Tongue (tissue), 2 donors: ENCODE measurements around the gene RASAL1. TPM values are rescaled to one million over a fixed set of nuclear protein-coding genes. Genes with fewer than 3 reads are reported as not detected.

Experiments used
- DNase-seq: peaks from one replicate; pipeline ENCODE4 v3.0.0-alpha.2; 2015
- total RNA-seq: library from RNA; depleted of rRNA; stranded (reverse); fragments of >200 nt; gene quantifications from one replicate; pipeline ENCODE4 v1.2.3, GENCODE V29; 2014

RASAL1 gene
- total RNA-seq, 1 donor from 2014 or later: 3.8 TPM

DNA sequence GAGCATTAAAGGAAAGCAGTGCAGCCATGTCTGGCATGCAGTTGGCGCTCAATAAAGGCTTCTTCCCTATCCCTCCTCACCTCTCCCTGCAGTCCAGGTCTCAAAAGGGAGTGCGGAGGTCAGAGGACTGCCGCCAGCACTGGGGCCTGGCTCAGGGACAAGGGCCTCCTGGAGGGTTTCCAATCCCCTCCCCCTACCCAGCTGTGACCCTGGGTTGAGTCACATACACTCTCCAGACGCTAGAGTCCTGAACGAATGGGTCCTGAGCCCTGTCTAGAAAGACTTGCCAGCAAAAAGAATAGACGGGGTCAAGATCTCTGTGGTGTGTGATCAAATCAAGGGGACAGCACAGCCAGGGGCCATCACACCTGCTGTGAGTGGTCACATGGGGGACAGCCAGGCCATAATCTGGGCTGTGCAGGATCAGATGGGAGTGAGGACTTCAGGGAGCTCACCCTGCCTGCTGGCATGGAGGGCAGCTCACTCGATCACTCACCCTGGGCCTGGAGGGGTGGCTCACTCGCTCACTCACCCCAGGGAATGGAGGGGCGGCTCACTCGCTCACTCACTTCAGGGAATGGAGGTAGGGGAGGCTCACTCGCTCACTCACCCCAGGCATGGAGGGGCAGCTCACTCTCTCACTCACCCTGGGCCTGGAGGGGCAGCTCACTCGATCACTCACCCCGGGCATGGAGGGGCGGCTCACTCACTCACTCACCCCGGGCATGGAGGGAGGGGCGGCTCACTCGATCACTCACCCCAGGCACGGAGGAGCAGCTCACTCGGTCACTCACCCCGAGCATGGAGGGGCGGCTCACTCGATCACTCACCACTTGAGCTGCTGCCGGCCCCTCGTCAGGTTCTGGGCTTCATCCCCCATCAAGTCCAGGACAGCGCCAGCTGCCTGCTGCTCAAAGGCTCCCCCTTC is 26.8 kb upstream of the RASAL1 start:
- DNase-seq: peak; percentile 60

GRCh38 chr12:113161415-113162016 is 26.0 kb upstream of the RASAL1 start:
- DNase-seq: peak; percentile 47

DNA sequence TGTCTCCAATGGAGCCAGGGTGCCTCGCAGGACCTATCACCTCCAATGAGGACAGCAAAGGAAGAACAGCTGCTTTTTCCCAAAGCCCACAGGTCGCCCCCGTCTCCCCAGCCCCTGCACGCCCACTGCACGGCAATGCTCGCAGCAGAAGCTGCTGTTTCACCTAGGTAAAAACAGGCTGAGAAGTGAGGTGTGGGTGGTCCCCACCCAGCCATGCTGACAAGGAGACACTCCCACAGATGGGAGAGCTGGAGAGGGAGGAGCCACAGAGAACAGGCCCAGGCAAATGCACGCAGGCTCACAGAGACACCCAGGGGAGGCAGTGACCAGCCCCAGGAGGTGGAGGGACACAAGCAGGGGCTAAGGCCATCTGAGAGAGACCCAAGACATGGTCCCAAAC is 24.4 kb upstream of the RASAL1 start:
- DNase-seq: no peak

- no peak for DNase-seq
Observed at GRCh38 chr12:113158439-113159203, 23.1 kb upstream of the RASAL1 start.

GRCh38 chr12:113157218-113157859 is 21.8 kb upstream of the RASAL1 start:
- DNase-seq: no peak

- DNase-seq: no peak
Observed at GRCh38 chr12:113155646-113156045, 20.1 kb upstream of the RASAL1 start.

DNA sequence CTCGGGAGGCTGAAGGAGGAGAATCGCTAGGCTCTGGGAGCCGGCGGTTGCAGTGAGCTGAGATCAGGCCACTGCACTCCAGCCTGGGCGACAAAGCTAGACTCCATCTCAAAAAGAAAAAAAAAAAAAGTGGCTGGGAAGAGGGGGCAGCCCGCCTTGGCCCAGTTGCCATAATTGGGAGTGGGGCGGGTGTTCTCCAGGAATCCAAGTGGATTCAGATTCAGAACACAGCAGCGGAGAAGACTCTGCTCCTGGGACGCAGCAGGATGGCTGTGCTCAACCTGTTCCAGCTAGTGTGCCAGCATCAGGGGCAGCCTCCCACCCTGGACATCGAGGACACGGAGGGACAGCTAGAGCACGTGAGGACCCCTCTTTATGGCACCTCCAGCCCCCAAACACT is 19.5 kb upstream of the RASAL1 start:
- DNase-seq: no peak

DNA sequence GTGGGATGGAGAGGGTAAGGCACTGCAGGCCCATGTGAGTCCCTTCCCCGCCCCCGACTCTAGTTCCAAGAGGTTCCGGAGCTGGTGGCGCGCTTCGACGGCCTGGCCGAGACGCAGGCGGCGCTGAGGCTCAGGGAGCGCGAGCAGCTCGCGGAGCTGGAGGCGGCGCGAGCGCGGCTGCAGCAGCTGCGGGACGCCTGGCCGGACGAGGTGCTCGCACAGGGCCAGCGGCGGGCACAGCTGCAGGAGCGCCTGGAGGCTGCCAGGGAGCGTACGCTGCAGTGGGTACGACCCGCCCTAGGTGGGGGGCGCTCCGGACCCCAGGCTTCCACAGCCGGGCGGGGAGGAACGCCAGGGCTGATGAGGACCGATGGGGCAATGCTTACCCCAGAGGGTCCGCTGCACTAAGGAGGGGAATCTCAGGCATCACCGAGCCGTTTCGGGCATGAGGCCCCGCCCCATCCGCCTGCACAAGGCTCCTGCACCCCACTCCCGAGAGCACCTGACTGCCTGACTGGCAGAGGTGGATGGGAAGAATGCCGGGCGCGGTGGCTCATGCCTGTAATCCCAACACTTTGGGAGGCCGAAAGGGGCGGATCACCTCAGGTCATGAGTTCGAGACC is 18.9 kb upstream of the RASAL1 start:
- peak; percentile 63 for DNase-seq

DNA sequence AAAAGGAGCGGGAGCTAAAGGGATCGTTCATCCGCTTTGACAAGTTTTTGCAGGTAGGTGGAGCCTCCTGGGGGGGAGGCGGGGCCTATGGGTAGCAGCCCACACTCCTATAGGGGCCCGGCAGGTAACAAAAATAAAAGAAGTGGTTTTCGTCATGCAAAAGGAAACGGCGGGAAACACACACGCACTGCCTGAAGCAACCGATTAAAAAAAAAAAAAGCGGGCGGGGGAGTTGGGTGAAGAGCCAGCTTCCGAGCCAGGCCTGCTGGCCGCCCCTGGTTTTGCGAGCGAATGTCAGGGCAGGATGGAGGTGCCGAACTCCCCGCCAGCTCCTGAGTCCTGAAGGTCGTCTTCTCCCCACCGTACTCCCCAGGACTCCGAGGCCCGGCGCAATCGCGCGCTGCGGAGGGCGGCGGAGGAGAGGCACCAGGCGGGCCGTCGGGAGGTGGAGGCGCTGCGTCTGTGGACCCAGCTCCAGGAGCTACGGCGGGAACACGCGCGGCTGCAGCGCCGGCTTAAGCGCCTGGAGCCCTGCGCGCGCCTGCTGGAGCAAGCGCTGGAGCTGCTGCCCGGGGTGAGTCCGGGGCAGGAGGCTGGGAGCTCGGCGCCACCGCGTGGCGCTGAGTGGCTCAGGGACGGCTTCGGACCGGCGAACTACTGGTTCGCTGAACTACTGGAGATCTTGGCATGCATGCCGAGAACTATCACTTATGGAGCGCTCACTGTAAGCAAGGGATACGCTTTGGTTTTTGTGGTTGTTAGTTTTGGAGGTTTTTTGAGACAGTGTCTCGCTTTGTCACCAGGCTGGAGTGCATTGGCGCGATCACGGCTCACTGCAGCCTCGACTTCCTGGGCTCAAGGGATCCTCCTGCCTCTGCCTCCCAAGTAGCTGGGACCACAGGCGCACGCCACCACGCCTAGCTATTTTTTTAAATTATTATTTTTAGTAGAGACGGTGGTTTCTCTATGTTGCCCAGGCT is 17.6 kb upstream of the RASAL1 start:
- DNase-seq: peak; percentile 76

- DNase-seq: no peak
Observed at GRCh38 chr12:113152196-113152834, 16.8 kb upstream of the RASAL1 start.

DNA sequence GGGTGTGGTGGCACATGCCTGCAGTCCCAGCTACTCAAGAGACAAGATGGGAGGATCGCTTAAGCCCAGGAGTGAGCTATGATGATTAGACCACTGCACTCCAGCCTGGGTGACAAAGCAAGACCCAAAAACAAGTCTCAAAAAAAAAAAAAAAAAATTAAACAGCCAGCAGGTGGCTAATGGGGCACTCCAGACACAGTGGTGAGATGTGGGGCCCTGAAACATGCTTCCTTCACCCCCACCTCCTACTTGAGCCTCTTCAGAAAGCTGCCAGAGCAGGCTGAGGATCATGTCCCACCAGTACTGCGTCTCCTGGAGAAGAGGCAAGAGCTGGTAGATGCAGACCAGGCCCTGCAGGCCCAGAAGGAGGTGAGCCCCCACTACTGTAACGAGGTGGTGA is 16.1 kb upstream of the RASAL1 start:
- DNase-seq: no peak

- peak; percentile 92 for DNase-seq
Observed at GRCh38 chr12:113149361-113150150, 14.0 kb upstream of the RASAL1 start, which contains the start of gene CFAP73. Gene CFAP73, plus strand, starts transcription at chr12:113149724. Its CDS starts 134 bp downstream, at chr12:113149858.

DNA sequence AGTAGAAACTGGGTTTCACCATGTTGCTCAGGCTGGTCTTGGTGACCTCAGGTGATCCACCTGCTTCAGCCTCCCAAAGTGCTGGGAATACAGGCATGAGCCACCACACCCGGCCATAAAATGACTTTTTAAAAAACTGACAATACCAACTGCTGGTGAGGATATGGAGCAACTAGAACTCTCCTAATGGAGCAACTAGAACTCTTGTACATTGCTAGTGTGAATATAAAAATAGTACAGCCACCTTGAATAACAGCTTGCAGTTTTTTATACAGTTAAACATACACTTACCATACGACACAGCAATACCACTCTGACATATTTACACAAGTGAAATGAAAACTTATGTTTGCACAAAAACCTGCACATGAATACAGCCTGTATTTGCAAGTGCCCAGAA is 11.4 kb upstream of the RASAL1 start:
- no peak for DNase-seq

- no peak for DNase-seq
Observed at GRCh38 chr12:113145720-113146551, 10.4 kb upstream of the RASAL1 start.

DNA sequence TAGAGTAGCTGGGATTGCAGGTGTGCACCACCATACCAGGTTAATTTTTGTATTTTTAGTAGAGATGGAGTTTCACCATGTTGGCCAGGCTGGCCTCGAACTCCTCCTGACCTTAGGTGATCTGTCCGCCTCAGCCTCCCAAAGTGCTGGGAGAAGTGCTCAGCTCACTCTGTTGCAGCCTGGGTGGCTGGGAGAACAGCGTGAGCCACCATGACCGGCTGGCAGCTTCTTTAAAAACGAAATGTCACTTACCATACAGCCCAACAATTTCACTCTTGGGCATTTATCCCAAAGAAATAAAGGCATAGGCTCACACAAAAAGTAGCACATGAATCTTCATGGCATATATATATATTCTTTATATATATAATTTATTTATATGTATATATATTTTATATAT is 9.2 kb upstream of the RASAL1 start:
- DNase-seq: no peak

GRCh38 chr12:113143959-113144358 is 8.4 kb upstream of the RASAL1 start:
- DNase-seq: no peak

DNA sequence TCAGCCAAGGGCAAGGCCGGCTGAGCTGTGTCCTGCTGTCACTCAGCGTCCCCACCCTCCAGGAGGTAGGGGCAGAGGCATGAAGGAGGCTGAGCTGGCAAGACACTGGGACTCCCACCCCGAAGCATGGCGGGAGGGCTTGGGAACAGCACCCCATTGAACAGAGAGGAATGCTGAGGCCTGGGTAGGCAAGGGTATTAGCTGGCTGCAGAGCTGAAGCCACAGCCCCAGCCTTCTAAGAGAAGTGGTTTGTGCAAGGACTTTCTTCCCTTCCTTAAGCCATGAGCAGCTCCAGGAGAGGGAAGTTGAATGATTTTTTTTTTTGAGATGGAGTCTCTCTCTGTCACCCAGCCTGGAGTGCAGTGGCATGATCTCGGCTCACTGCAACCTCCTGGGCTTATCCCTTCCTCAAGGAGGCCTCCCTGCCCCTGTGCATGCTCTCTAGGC is 7.3 kb upstream of the RASAL1 start:
- no peak for DNase-seq
